DND-41 (cell line): ENCODE data around the gene MDH2.

ENCODE experiments used
- ATAC-seq: fragments of 200-7000 bp; cut with Tn5 transposase; 3 replicates; pipeline ENCODE4 v1.9.1; 2021; ENCODE audit warnings: low read depth; ENCODE audit not compliant: insufficient read depth
- DNase-seq: peaks from one replicate; pipeline ENCODE4 v3.0.0-alpha.2; 2020
- H2AFZ ChIP-seq: 2 replicates; pipeline ENCODE4 v1.6.0; 2012; ENCODE audit warnings: low read depth, low read length
- H3K27ac ChIP-seq: 2 replicates; pipeline ENCODE4 v1.5.1; 2012; ENCODE audit warnings: low read length, inconsistent platforms
- H3K27me3 ChIP-seq: fragments of 200-600 bp; sonication (generic); 2 replicates; pipeline ENCODE4 v1.6.0; 2012; ENCODE audit warnings: low read length, mild to moderate bottlenecking, inconsistent platforms; ENCODE audit not compliant: insufficient read depth, poor library complexity
- H3K36me3 ChIP-seq: 2 replicates; pipeline ENCODE4 v1.5.1; 2012; ENCODE audit warnings: low read length, inconsistent platforms; ENCODE audit not compliant: insufficient read depth
- H3K4me1 ChIP-seq: 2 replicates; pipeline ENCODE4 v1.5.1; 2012; ENCODE audit warnings: mild to moderate bottlenecking, low read length; ENCODE audit not compliant: insufficient read depth
- H3K4me2 ChIP-seq: 2 replicates; pipeline ENCODE4 v1.6.0; 2012; ENCODE audit warnings: mild to moderate bottlenecking, moderate library complexity, low read length, inconsistent platforms; ENCODE audit not compliant: insufficient read depth
- H3K4me3 ChIP-seq, 2 experiments: fragments of 200-600 bp in 1 of 2; shearing (Covaris generic) in 1 of 2; 2 replicates each; pipeline ENCODE4 v1.5.1; 2012 to 2016; ENCODE audit warnings: inconsistent platforms in 2 of 2, low read length in 2 of 2, mild to moderate bottlenecking in 2 of 2, low read depth in 1 of 2, moderate library complexity in 1 of 2
- H3K79me2 ChIP-seq: 2 replicates; pipeline ENCODE4 v1.6.0; 2012; ENCODE audit warnings: low read length, inconsistent platforms; ENCODE audit not compliant: insufficient read depth
- H3K9ac ChIP-seq: 2 replicates; pipeline ENCODE4 v1.6.0; 2012; ENCODE audit warnings: low read depth, mild to moderate bottlenecking, inconsistent platforms, low read length, moderate library complexity
- H3K9me3 ChIP-seq: 2 replicates; pipeline ENCODE4 v1.5.1; 2012; ENCODE audit warnings: low read length, moderate library complexity, mild to moderate bottlenecking, inconsistent platforms; ENCODE audit not compliant: insufficient read depth, severe bottlenecking
- H4K20me1 ChIP-seq: 2 replicates; pipeline ENCODE4 v1.6.0; 2012; ENCODE audit warnings: low read length; ENCODE audit not compliant: insufficient read depth
- EZH2 ChIP-seq: IDR thresholded peaks from 3 replicates; pipeline ENCODE4 v1.6.1; 2012; ENCODE audit warnings: borderline replicate concordance, low read depth, mild to moderate bottlenecking, moderate library complexity, low read length, inconsistent platforms; ENCODE audit not compliant: severe bottlenecking
- TF ChIP-seq, protein P1 (sequence below): IDR thresholded peaks from 2 replicates; pipeline ENCODE4 v1.5.1; 2012; ENCODE audit warnings: borderline replicate concordance, low read length, moderate library complexity, mild to moderate bottlenecking; ENCODE audit not compliant: poor library complexity, severe bottlenecking; ENCODE audit errors: extremely low read depth

MDH2 gene

DNA sequence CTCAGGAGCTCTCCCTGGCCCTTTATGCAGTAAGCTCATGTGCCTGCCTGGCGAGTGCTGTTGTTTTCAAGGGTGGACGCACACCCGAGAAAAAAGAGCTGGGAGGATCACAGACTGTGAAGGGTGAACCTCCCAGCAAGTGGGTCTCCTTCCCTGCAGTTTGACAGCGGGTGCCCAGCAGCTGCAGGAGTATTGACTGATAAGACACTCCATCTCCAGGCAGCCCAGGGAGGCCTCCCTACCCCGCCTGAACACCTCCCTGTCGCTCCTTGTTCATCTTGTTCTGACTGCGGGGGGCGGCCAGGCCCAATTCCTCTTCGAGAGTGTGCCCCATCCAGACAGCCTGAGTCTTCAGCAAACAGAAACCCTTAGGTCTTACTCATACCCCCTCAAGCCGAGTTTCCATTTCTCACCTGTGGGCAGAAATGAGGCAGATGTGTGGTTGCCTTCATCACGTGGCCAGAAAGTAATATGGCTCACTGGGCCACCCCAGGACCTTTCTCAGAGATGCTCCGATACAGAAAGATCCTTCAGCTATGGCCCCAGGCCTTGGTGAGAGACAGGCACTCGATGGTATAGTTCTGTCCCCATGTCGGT is 17.2 kb downstream of the MDH2 start:
- no peaks in the 10 kb centered on the region for H3K79me2 ChIP-seq
- no peak for TF ChIP-seq EZH2
- TF ChIP-seq, protein P1, sequence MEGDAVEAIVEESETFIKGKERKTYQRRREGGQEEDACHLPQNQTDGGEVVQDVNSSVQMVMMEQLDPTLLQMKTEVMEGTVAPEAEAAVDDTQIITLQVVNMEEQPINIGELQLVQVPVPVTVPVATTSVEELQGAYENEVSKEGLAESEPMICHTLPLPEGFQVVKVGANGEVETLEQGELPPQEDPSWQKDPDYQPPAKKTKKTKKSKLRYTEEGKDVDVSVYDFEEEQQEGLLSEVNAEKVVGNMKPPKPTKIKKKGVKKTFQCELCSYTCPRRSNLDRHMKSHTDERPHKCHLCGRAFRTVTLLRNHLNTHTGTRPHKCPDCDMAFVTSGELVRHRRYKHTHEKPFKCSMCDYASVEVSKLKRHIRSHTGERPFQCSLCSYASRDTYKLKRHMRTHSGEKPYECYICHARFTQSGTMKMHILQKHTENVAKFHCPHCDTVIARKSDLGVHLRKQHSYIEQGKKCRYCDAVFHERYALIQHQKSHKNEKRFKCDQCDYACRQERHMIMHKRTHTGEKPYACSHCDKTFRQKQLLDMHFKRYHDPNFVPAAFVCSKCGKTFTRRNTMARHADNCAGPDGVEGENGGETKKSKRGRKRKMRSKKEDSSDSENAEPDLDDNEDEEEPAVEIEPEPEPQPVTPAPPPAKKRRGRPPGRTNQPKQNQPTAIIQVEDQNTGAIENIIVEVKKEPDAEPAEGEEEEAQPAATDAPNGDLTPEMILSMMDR, result no peak
- no peaks in the 10 kb centered on the region for H3K27me3 ChIP-seq
- peaks cover 35% of the 10 kb centered on the region for H4K20me1 ChIP-seq
- H3K27ac ChIP-seq, result no peak overlapping the region
- ATAC-seq, result no peak
- DNase-seq, result no peak
- no peaks in the 10 kb centered on the region for H3K4me1 ChIP-seq
- H2AFZ ChIP-seq, result no peak overlapping the region
- H3K36me3 ChIP-seq, result peaks cover 69% of the 10 kb centered on the region
- H3K9me3 ChIP-seq, result no peaks in the 10 kb centered on the region
- no peak overlapping the region for H3K9ac ChIP-seq
- H3K4me3 ChIP-seq, result no peak overlapping the region
- no peak overlapping the region for H3K4me2 ChIP-seq

DNA sequence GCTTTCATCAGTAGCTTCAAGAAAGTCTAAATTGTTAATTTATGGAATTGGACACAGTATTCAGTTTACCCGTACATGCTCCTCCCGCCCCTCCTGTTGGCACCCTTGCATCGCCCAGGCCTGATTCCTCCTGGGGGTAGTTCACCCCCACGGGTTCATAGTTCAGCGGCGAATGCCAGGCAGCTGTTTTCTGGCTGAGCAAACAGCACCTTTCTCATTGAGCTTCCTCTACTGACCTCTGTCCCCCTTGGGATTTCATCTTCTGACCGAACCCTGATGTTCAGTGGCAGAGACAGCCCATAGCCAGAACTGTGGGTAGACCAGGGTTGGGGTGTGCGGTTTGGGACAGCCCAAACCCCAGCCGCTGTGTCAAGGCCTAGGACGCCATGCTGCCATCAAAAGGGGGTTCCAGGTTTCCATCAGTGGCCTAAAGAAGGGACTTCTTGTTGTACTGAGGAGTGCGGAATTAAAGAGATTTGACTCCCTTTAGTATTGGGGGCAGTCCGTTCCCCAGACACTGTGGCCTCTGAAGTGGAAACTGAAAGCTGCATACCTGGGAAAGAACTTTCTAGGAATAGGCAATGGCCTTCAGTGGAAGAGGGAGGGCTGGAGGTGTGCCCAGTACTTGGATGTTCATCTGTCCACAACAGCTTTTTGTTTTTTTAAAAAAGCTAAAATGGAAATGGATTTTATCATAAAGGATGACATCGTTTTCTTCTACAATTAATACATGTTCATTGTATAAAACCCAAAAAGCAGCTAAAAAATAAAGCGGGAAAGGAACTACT is 19.0 kb downstream of the MDH2 start:
- DNase-seq, result no peak
- Histone ChIP-seq H3K9me3 (no peaks in the 10 kb centered on the region), H3K4me2 (no peak overlapping the region), H3K27me3 (no peaks in the 10 kb centered on the region), H2AFZ (no peak overlapping the region), H4K20me1 (peaks cover 25% of the 10 kb centered on the region), H3K36me3 (peaks cover 51% of the 10 kb centered on the region), H3K9ac (no peak overlapping the region), H3K4me3 (no peak overlapping the region), H3K79me2 (no peaks in the 10 kb centered on the region), H3K27ac (no peak overlapping the region), H3K4me1 (no peaks in the 10 kb centered on the region)
- TF ChIP-seq EZH2, result no peak
- TF ChIP-seq, protein P1, result no peak
- no peak for ATAC-seq

DNA sequence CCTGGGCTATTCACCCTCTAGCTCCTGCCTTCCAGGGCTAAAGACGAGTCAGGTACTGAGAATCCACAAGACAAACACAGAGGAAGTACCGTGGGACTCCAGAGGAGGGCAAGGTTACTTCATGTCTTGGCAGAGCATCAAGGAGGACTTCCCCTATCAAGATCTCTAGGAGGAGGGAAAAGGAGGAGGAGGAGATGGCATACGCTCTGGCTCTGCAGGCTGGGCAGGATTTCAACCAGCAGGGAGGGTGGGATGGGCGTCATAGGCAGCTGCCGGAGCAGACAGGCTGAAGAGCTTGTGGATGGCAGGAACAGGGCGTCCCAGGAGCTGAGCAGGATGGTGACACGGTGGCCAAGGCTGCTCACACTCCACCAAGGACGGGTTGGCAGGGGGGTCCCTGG is 21.3 kb downstream of the MDH2 start:
- Histone ChIP-seq H3K4me1 (no peaks in the 10 kb centered on the region), H3K27me3 (no peaks in the 10 kb centered on the region), H3K4me2 (no peak overlapping the region), H3K36me3 (peaks cover 29% of the 10 kb centered on the region), H3K79me2 (no peaks in the 10 kb centered on the region), H3K27ac (no peak overlapping the region), H3K9me3 (no peaks in the 10 kb centered on the region), H2AFZ (no peak overlapping the region), H3K9ac (no peak overlapping the region), H4K20me1 (peaks cover 7% of the 10 kb centered on the region), H3K4me3 (no peak overlapping the region)
- ATAC-seq (peak; percentile 50), DNase-seq (no peak)
- TF ChIP-seq EZH2, result no peak
- TF ChIP-seq, protein P1, result peak; percentile 33
